Ureter (tissue), 1 donor: ENCODE data around the gene PASK. TPM values are rescaled to one million over a fixed set of nuclear protein-coding genes. Genes with fewer than 3 reads are reported as not detected.
A peak's percentile ranks its signal among the peaks of the same experiment; 100 is the strongest.

ENCODE experiments used
- DNase-seq: peaks from one replicate; pipeline ENCODE4 v3.0.0-alpha.2; 2020; ENCODE audit warnings: low spot score
- total RNA-seq: library from RNA; stranded (reverse); gene quantifications from one replicate; pipeline ENCODE4 v1.2.4, GENCODE V29; 2023
- donor health status: DM: yes; HTN: yes; CAD: no.

PASK gene
- total RNA-seq, 1 donor from 2014 or later, result 17.4 TPM

GRCh38 chr2:241082341-241083090 lies 66.8 kb downstream of the PASK start:
- no peak for DNase-seq

GRCh38 chr2:241081643-241082340 lies 67.5 kb downstream of the PASK start:
- DNase-seq, result peak; percentile 42

- no peak for DNase-seq
Observed at GRCh38 chr2:241081190-241081642, 68.1 kb downstream of the PASK start.

GRCh38 chr2:241080405-241081189 lies 68.7 kb downstream of the PASK start:
- no peak for DNase-seq

- peak; percentile 13 for DNase-seq
Observed at GRCh38 chr2:241074901-241075540, 74.3 kb downstream of the PASK start.

- peak; percentile 13 for DNase-seq
Observed at GRCh38 chr2:241074065-241074818, 75.0 kb downstream of the PASK start.

GRCh38 chr2:241073166-241074064 lies 75.9 kb downstream of the PASK start:
- DNase-seq, result no peak

GRCh38 chr2:241072553-241073165 lies 76.6 kb downstream of the PASK start:
- DNase-seq, result no peak

GRCh38 chr2:241072151-241072550 lies 77.1 kb downstream of the PASK start:
- DNase-seq, result no peak

GRCh38 chr2:241071677-241072111 lies 77.6 kb downstream of the PASK start:
- DNase-seq, result no peak

- DNase-seq, result no peak
Observed at GRCh38 chr2:241070811-241071676, 78.2 kb downstream of the PASK start.

- DNase-seq, result no peak
Observed at GRCh38 chr2:241070361-241070760, 78.9 kb downstream of the PASK start.

GRCh38 chr2:241069821-241070281 lies 79.4 kb downstream of the PASK start:
- DNase-seq, result no peak

GRCh38 chr2:241068942-241069810 lies 80.1 kb downstream of the PASK start:
- no peak for DNase-seq

- DNase-seq, result no peak
Observed at GRCh38 chr2:241068136-241068941, 80.9 kb downstream of the PASK start.

GRCh38 chr2:241067501-241068135 lies 81.7 kb downstream of the PASK start:
- no peak for DNase-seq
